Right lung (tissue), 10 donors: ENCODE results near the gene VCAM1. TPM values are rescaled to one million over a fixed set of nuclear protein-coding genes. Genes with fewer than 3 reads are reported as not detected.
"Not testable (repeated sequence)": the region's sequence is repeated elsewhere in the genome, so short reads cannot be mapped to it uniquely, and the experiment has no call there.

Experiments
- DNase-seq, 2 donors: peaks; one replicate each; pipeline ENCODE4 v3.0.0-alpha.2; 2013
- long read RNA-seq, 8 donors: transcript quantifications; one replicate each; lab custom pipeline, GENCODE V29; 2026
- polyA plus RNA-seq, 5 donors: library from polyadenylated mRNA; unstranded; fragments of 120-200 nt; gene quantifications; one replicate each; pipeline versions ENCODE4 v1.2.1 to v1.2.3, GENCODE V29; 2013; ENCODE audit warnings: inconsistent platforms in 1 of 5, low replicate concordance in 1 of 5; ENCODE audit not compliant: insufficient read length in 5 of 5, insufficient read depth in 1 of 5

VCAM1 gene
- 10 to 100 TPM; 29.6 to 77.3 (median 54.0) TPM for polyA plus RNA-seq
- long read RNA-seq, donor 1, transcript VCAM1-201 (9 exons, 3,083 nt) = major isoform, 10 of 18 reads
- long read RNA-seq, donor 1, transcript VCAM1-205 (1 exons, 3,865 nt) = minor isoform, 7 of 18 reads
- long read RNA-seq, donor 1, partial matches to known transcripts = 0 of 18 reads
- long read RNA-seq, donor 1, other reads (novel, unspliced or antisense) = 0 of 18 reads
- long read RNA-seq, donor 2, transcript VCAM1-201 (9 exons, 3,083 nt) = major isoform, 9 of 12 reads
- long read RNA-seq, donor 2, partial matches to known transcripts = 0 of 12 reads
- long read RNA-seq, donor 2, other reads (novel, unspliced or antisense) = 0 of 12 reads
- long read RNA-seq, donor 3, transcript VCAM1-201 (9 exons, 3,083 nt) = major isoform, 8 of 14 reads
- long read RNA-seq, donor 3, transcript VCAM1-205 (1 exons, 3,865 nt) = minor isoform, 6 of 14 reads
- long read RNA-seq, donor 3, partial matches to known transcripts = 0 of 14 reads
- long read RNA-seq, donor 3, other reads (novel, unspliced or antisense) = 0 of 14 reads
- long read RNA-seq, donor 4, transcript VCAM1-201 (9 exons, 3,083 nt) = minor isoform, 8 of 17 reads
- long read RNA-seq, donor 4, transcript VCAM1-205 (1 exons, 3,865 nt) = major isoform, 9 of 17 reads
- long read RNA-seq, donor 4, partial matches to known transcripts = 0 of 17 reads
- long read RNA-seq, donor 4, other reads (novel, unspliced or antisense) = 0 of 17 reads
- long read RNA-seq, donor 5, transcript VCAM1-205 (1 exons, 3,865 nt) = major isoform, 13 of 36 reads
- long read RNA-seq, donor 5, transcript VCAM1-201 (9 exons, 3,083 nt) = minor isoform, 10 of 36 reads
- long read RNA-seq, donor 5, partial matches to known transcripts = 12 of 36 reads
- long read RNA-seq, donor 5, other reads (novel, unspliced or antisense) = 0 of 36 reads
- long read RNA-seq, donor 6, transcript VCAM1-201 (9 exons, 3,083 nt) = major isoform, 5 of 9 reads
- long read RNA-seq, donor 6, partial matches to known transcripts = 0 of 9 reads
- long read RNA-seq, donor 6, other reads (novel, unspliced or antisense) = 0 of 9 reads
- long read RNA-seq, donor 7, transcript VCAM1-201 (9 exons, 3,083 nt) = major isoform, 11 of 13 reads
- long read RNA-seq, donor 7, partial matches to known transcripts = 0 of 13 reads
- long read RNA-seq, donor 7, other reads (novel, unspliced or antisense) = 0 of 13 reads
- long read RNA-seq, donor 8, transcript VCAM1-201 (9 exons, 3,083 nt) = major isoform, 6 of 8 reads
- long read RNA-seq, donor 8, partial matches to known transcripts = 0 of 8 reads
- long read RNA-seq, donor 8, other reads (novel, unspliced or antisense) = 0 of 8 reads

GRCh38 chr1:100719490-100719889, at the start of gene VCAM1:
TSS of gene VCAM1 (plus strand) at chr1:100719742. CDS start at chr1:100719861, 119 bp downstream.
- peak; percentile 51 to 72 for DNase-seq

- DNase-seq = no peak
Observed at GRCh38 chr1:100670083-100670482, 49.5 kb upstream of the VCAM1 start.

DNA sequence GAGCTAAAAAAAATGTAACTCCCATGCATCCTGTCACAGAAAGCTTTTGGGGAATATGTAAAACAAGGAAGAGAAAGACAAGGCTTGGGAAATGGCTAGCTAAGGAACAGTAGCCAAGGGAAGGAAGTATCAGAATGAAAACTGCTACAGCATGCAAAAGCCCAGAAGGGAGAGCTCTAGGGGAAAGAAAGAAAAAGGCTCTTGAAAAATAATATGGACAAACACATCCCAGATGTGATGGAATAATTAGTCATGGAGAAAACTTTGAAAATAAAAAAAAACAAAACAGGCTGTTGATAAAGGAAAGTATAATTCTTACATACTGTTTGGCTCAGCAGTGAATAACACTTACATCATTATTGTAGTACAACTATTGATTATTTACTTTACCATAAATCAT, 47.9 kb upstream of the VCAM1 start:
- DNase-seq = no peak

DNA sequence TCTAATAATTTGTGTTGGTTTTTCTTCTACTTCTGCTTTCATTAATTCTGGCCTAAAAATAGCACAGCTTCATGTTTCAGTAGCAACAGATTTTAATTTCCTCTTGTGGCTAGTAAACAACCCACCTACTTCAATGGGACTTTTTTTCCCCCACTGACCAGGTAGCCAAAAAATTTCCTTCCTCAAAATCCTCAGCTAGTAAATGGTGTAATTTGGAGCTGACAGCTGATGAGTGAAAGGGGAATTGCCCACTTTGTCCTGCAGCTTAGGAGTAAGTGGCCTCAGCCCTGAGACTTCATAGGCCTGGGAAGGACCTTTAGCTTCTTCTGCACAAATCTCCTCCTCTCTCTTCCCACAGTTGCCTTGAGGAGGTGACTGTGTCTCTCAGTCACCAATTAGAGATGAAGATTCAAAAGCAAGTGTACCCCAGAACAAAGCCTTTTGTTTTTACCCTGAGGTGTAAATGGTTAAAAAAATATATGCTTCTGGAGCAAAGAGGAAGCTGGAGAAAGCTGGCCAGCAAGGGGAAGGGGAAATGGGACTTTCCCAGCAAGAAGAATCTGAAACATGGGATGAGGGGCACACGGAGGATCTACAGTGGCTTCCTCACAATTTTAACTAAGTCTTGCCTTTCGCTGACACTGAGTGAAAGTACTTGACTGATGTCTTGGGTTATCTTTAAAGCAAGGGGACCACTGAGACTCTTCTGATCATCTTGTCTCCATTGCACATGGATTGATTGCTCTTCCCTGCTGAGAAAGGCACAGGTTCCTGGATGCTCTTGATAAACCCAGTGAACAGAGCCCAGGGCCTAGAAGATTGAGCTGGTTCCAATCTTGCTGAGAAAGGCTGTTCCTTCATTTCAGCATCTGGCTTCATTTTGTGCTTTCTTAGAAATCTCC, 35.8 kb upstream of the VCAM1 start:
- DNase-seq = no peak

DNA sequence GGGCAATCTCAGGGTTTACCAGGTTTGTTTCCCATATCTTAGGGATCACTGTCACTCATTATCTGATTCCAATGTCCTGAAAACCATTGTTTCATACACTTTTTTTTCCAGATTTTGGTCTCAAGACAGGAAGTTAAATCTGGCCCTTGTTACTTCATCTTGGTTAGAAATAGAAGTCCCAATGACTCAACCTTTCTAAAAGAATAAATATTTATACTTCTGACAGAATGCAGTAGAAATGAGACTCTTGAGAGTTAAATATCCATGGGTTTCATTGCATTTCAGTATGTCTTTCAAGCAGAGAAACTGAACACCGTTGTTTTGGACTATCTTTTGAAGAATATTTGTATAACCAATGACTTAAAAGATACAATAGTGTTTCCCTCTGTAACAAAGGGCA, 19.8 kb upstream of the VCAM1 start:
- no peak for DNase-seq

DNA sequence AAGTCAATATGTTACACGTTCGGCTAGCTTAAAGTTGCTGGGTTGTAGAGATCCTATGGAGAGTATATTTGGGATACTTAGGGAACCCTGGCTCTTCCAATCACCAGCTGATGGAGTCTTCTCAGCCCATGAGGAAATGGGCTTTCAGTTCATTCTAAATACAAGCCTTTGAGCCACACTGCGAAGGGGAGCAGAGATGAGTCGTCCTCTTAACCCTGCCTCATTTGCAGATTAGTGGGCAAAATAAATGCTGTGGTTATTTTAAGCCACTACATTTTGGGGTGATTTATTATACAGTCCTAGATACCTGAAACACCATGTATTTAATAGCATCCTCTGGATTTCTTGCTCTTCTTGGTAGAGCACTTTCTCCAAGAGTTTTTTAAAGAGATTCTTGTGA, 19.0 kb upstream of the VCAM1 start:
- DNase-seq = no peak

DNA sequence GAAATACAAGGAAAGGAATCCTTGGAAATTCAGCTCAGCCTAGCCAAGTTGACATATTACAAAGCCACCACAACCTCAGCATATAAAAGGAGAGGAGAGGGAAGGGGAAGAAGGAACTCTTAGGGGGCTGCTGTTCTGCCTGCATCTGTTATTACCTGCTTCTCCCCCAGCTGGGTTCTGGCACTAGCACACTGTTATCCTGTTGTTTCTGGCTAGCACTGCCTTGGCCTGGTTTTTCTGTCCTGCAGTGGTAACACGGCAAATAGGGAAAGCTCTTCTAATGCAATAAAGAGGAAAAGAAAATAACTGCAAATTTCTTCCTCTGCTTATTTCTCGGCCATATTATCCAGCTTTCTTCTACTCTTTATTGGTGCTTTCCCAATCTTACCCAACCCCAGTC, 16.5 kb upstream of the VCAM1 start:
- no peak for DNase-seq

- no peak for DNase-seq
Observed at GRCh38 chr1:100703716-100704115, 15.8 kb upstream of the VCAM1 start.

DNA sequence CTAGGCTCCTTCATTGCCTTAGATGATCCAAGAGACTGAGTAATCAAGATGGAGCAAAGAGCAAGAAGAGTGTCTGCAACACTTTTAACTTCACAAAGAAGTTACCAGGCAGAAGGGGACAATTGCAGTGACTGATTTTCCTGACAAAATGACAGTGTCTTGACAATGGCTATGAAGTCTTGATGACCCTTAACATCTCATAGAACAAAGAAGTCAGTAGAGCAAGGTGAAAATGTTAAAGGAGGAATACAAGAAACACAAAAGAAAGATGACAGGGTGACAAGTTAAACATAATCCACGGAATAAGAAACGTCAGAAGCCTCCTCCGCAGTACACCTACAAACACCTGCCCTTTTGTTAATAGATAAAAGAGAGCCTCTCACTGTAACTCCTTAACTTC, 15.1 kb upstream of the VCAM1 start:
- DNase-seq = no peak

- DNase-seq = no peak
Observed at GRCh38 chr1:100706296-100706695, 13.2 kb upstream of the VCAM1 start.

DNA sequence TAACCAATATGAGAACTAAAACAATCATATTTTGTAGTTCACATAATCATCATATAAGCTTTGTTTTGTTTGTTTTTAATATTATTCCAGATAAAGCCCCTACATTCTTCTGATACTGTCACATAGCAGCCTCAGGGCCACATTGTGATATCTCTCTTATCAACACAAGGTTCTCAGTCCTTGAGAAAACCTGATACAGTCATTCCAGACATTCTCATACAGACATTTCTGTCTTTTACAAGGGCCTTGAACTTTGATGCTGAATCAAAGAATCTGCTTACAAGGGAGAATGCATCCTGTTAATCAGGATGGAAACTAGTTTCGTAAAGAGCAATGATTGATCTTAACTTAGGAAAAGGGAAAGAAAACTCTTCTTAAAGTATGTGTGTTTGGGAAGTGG, 12.7 kb upstream of the VCAM1 start:
- no peak for DNase-seq

DNA sequence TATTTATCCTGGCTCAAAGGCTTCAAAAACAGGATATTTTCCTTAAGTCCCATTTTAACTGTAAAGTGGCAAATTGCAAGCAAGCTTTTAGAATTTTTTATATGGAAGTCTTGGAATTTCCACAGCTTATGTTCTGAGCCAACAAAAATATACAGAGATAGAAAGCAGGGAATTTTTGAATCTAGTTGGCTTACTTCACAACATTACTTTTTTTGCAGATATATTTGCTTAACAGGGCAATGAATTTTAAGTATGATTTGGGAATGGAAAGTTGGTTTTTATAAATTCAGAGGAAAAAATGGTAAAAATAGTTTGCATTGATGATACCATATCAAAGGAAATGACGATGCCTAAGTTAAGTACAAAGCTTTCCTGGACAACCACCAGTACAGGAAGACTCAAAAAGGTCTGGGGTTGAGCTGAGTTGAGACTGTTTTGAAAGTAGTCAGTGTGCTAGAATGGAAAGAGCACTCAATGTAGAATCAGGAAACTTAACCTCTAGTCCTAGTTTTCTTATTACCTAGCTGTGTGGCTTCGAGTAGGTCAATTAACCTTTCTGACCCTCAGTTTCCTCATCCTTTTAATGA, 11.0 kb upstream of the VCAM1 start:
- no peak for DNase-seq

- no peak for DNase-seq
Observed at GRCh38 chr1:100710906-100711682, 8.4 kb upstream of the VCAM1 start.

DNA sequence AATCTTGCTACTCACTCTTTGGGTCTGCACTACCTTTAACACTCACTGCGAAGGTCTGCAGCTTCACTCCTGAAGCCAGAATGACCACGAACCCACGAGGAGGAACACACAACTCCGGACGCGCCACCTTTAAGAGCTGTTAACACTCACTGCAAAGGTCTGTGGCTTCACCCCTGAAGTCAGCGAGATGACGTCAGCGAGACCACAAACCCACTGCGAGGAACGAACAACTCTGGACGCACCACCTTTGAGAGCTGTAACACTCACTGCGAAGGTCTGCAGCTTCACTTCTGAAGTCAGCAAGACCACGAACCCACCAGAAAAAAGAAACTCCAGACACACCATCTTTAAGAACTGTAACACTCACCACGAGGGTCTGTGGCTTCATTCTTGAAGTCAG, 6.5 kb upstream of the VCAM1 start:
- DNase-seq = not testable (repeated sequence)

DNA sequence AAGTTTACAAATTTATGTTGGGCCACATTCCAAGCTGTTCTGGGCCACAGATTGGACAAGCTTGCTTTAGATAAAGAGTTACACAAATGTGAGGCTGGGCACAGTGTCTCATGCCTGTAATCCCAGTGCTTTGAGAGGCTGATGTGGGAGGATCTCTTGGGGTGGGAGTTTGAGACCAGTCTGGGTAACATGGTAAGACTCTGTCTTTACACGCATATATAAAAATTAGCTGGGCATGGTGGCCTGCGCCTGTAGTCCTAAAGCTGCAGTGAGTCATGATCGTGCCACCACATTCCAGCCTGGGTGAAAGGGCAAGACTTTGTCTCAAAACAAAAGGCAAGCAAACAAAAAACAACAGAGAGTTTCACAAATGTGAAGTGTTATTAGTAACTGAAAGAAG, 5.9 kb upstream of the VCAM1 start:
- no peak for DNase-seq

- no peak for DNase-seq
Observed at GRCh38 chr1:100714599-100714998, 4.9 kb upstream of the VCAM1 start.

DNA sequence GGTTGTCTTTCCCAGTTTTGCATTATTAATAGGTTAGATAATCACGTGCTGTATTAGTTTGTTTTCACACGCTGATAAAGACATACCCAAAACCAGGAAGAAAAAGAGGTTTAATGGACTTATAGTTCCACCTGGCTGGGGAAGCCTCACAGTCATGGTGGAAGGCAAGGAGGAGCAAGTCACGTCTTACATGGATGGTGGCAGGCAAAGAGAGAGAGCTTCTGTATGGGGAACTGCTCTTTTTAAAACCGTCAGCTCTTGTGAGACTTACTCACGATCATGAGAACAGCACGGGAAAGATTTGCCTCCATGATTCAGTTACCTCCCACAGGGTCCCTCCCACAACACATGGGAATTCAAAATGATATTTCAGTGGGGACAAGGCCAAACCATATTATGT, 2.3 kb upstream of the VCAM1 start:
- no peak for DNase-seq

DNA sequence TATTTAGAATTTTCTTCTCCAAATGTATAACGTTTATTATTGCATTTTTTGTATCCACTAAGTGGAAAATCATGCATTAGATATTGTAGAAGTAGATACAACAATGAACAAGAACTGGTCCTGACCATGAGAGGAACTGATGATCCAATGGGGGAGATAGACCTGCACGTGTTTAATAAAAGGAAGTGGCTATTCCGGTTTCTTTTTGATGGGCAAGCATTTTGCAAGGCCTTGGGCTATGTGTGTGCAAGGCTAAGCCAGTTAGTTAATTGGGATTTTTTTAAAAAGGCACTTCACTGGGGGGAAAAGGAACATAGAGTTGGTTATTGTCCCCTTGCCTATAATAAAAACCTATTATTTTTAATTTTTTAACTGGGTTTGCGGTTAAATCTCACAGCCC, 961 bp upstream of the VCAM1 start:
- DNase-seq = no peak

GRCh38 chr1:100720101-100720500, 559 bp downstream of the VCAM1 start:
- no peak for DNase-seq

DNA sequence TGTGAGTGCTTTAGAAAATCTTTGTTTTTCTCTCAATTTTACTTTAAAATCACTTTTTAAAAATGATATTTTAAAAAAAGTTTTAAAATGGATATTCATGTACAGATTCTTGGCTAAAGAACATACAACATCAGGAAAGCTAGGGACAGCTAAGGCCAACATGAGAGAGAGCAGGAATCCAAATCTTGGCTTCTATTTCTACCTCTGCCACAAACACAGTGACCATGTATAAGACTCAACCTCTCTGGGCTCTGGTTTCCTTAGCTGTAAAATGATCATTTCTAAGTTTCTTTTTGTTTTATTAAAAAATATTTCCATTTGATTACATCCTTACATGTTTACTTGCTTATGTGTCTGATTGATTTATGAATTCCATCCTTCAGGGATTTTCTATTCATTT, 1.2 kb downstream of the VCAM1 start:
- DNase-seq = no peak
